AG04450 (cell line): ENCODE results near the gene EDIL3. TPM values are rescaled to one million over a fixed set of nuclear protein-coding genes. Genes with fewer than 3 reads are reported as not detected.

Experiments
- CTCF ChIA-PET: fragments of 300-600, 350-600 bp; formaldehyde crosslinking; extraction: SDS; loops from one replicate; lab custom pipeline; 2022; ENCODE audit warnings: antibody characterized with exemption, inconsistent platforms; lab: Charles Lee
- POLR2A ChIA-PET: fragments of 350-600 bp; formaldehyde crosslinking; extraction: SDS; loops from one replicate; lab custom pipeline; 2021; ENCODE audit warnings: antibody characterized with exemption, inconsistent platforms; lab: Yijun Ruan, JAX
- DNase-seq: peaks from one replicate; pipeline ENCODE4 v3.0.0-alpha.2; 2011; ENCODE audit warnings: low read depth, low spot score
- H3K27ac ChIP-seq: one replicate; pipeline ENCODE4 v1.5.1; 2012; ENCODE audit warnings: low read depth, low read length, control low read depth
- H3K27me3 ChIP-seq: one replicate; pipeline ENCODE4 v1.6.0; 2012; ENCODE audit warnings: low read length; ENCODE audit not compliant: control insufficient read depth, insufficient read depth
- H3K4me3 ChIP-seq: 2 replicates; pipeline ENCODE4 v1.5.1; 2011; ENCODE audit warnings: mild to moderate bottlenecking, low read depth, low read length, control low read depth
- H3K9me3 ChIP-seq: 2 replicates; pipeline ENCODE4 v1.5.1; 2012; ENCODE audit warnings: low read length; ENCODE audit not compliant: control insufficient read depth, insufficient read depth
- CTCF ChIP-seq: IDR thresholded peaks from 2 replicates; pipeline ENCODE4 v1.5.1; 2011; ENCODE audit warnings: low read depth, low read length, control low read depth, inconsistent platforms
- polyA plus RNA-seq: library from polyadenylated mRNA; depleted of rRNA; stranded (reverse); fragments of >200 nt; gene quantifications from 2 replicates; pipeline ENCODE4 v1.2.3, GENCODE V29; 2011

EDIL3 gene
- polyA plus RNA-seq, 1 experiment: 61.9 TPM

GRCh38 chr5:84397385-84397784 lies 12.7 kb upstream of the EDIL3 start:
- Histone ChIP-seq H3K9me3 (no peaks in the 10 kb centered on the region), H3K27me3 (no peaks in the 10 kb centered on the region), H3K4me3 (no peak overlapping the region), H3K27ac (no peak overlapping the region)
- no peak for TF ChIP-seq CTCF
- POLR2A ChIA-PET: no interaction called here
- DNase-seq: no peak
- CTCF ChIA-PET: no interaction called here

GRCh38 chr5:84393969-84394368 lies 9.3 kb upstream of the EDIL3 start:
- no peaks in the 10 kb centered on the region for H3K27me3 ChIP-seq
- no peak overlapping the region for H3K27ac ChIP-seq
- H3K9me3 ChIP-seq: no peaks in the 10 kb centered on the region
- CTCF ChIA-PET: interaction anchor here (0.6 to 1.1 kb wide), 3 partner anchors 489 to 676 kb away, joined by 3 to 7 read pairs (median 4); no protein-coding TSS in a partner anchor
- DNase-seq: no peak
- TF ChIP-seq CTCF: no peak
- H3K4me3 ChIP-seq: no peak overlapping the region
- POLR2A ChIA-PET: no interaction called here

- CTCF ChIA-PET: no interaction called here
- no peak overlapping the region for H3K27ac ChIP-seq
Measured at GRCh38 chr5:84392836-84393235, 8.2 kb upstream of the EDIL3 start.

GRCh38 chr5:84385705-84386104 lies 1.0 kb upstream of the EDIL3 start:
- H3K4me3 ChIP-seq: no peak overlapping the region
- no peak overlapping the region for H3K27ac ChIP-seq

More at GRCh38 chr5:84392836-84393235, 8.2 kb upstream of the EDIL3 start:
- POLR2A ChIA-PET: no interaction called here
- no peaks in the 10 kb centered on the region for H3K27me3 ChIP-seq
- no peak for TF ChIP-seq CTCF
- no peaks in the 10 kb centered on the region for H3K9me3 ChIP-seq
- no peak for DNase-seq
- H3K4me3 ChIP-seq: no peak overlapping the region

More at GRCh38 chr5:84385705-84386104, 1.0 kb upstream of the EDIL3 start:
- no peak for DNase-seq
- CTCF ChIA-PET: interaction anchor here (1.1 to 1.3 kb wide), 3 partner anchors 110 to 668 kb away, joined by 4 to 8 read pairs (median 5); no protein-coding TSS in a partner anchor
- TF ChIP-seq CTCF: no peak
- Histone ChIP-seq H3K9me3 (no peaks in the 10 kb centered on the region; the same call in 1 of the 2 replicates), H3K27me3 (no peaks in the 10 kb centered on the region)
- POLR2A ChIA-PET: interaction anchor here (0.6 kb wide), 1 partner anchor 664 kb away, joined by 3 read pairs; no protein-coding TSS in a partner anchor
